ENCODE data around the gene GPSM1. TPM values are rescaled to one million over a fixed set of nuclear protein-coding genes. Genes with fewer than 3 reads are reported as not detected.

Gene GPSM1
- total RNA-seq, 1 experiment from 2014 or later, result 24.7 TPM

- peaks cover 15 to 17% of the 10 kb centered on the region in 2 experiments for H3K9me3 Mint-ChIP-seq
- no peaks in the 10 kb centered on the region for H3K4me1 Mint-ChIP-seq
- Histone ChIP-seq H3T11ph (ENCODE audit: low read length) (no peak overlapping the region), H3K14ac (ENCODE audit: insufficient read depth, low read length) (no peak overlapping the region), H2BK120ac (ENCODE audit: low read depth, low read length, poor library complexity, severe bottlenecking) (no peak overlapping the region), H4K8ac (replicated peaks; ENCODE audit: insufficient read length, low read depth, low read length) (no peak overlapping the region), H2BK5ac (ENCODE audit: insufficient read length, low read length) (no peak overlapping the region), H3K27ac (ENCODE audit: insufficient read length, low read depth, low read length) (no peak overlapping the region), H3K23me2 (ENCODE audit: insufficient read length, low read depth, low read length, poor library complexity, severe bottlenecking) (no peaks in the 10 kb centered on the region), H4K20me1 (ENCODE audit: control insufficient read depth, insufficient read depth, insufficient read length) (no peaks in the 10 kb centered on the region), H3K4me1 (ENCODE audit: insufficient read depth, low read length) (no peaks in the 10 kb centered on the region), H2AK5ac (ENCODE audit: insufficient read length, low read length) (no peak overlapping the region), H3K56ac (ENCODE audit: insufficient read length, low read depth, low read length) (no peak overlapping the region), H4K91ac (ENCODE audit: insufficient read length, low read depth, low read length) (no peak overlapping the region), H2BK15ac (ENCODE audit: low read depth, low read length) (no peak overlapping the region), H3K9ac (ENCODE audit: extremely low read depth, insufficient read length, low read length) (no peak overlapping the region), H3K79me2 (ENCODE audit: insufficient read depth, low read length) (no peaks in the 10 kb centered on the region), H3K9me3 (ENCODE audit: control insufficient read depth, low read depth, low read length) (no peaks in the 10 kb centered on the region), H3K23ac (ENCODE audit: insufficient read length, low read depth, low read length) (no peak overlapping the region), H2BK20ac (ENCODE audit: low read depth, low read length, poor library complexity, severe bottlenecking) (no peak overlapping the region), H3K4me2 (ENCODE audit: insufficient read depth, insufficient read length, low read length) (no peak overlapping the region), H4K5ac (ENCODE audit: insufficient read length, low read depth, low read length) (no peak overlapping the region), H2BK12ac (ENCODE audit: insufficient read length, low read depth, low read length) (no peak overlapping the region), H3K18ac (ENCODE audit: insufficient read length, low read depth, low read length) (no peak overlapping the region), H3K79me1 (ENCODE audit: insufficient read depth, low read depth, low read length, poor library complexity, severe bottlenecking) (no peaks in the 10 kb centered on the region), H3K4ac (ENCODE audit: low read depth, low read length) (no peak overlapping the region), H3K27me3 (ENCODE audit: insufficient read depth, low read length) (no peaks in the 10 kb centered on the region), H2AFZ (ENCODE audit: low read length) (no peak overlapping the region)
- WGBS (ENCODE audit: extremely low coverage, insufficient read length, low lambda C conversion rate), result no CpG with 5 or more reads among the region's 23 CpGs
- TF ChIP-seq CTCF (conservative IDR thresholded peaks at IDR 0.05), result no peak
- no peak for DNase-seq
- H3K27me3 Mint-ChIP-seq (ENCODE audit: low read depth), result peaks cover 5% of the 10 kb centered on the region; the same call in 1 of the 2 replicates
- no peak overlapping the region for H3K27ac Mint-ChIP-seq
- H3K36me3 Mint-ChIP-seq (ENCODE audit: insufficient read depth in 1 of 3, low read depth in 3 of 3), result peaks cover 6 to 19% (median 7%) of the 10 kb centered on the region in 3 experiments; a peak in 6 of 7 replicates
- no peak overlapping the region; a peak in 1 of 5 replicates for H3K4me3 Mint-ChIP-seq
Observed at GRCh38 chr9:136316271-136316751, 11.0 kb upstream of the GPSM1 start.
